Hematopoietic multipotent progenitor cell treated with erythropoietin and hydrocortisone succinate and interleukin-3 and kit ligand, for 8 days (in vitro differentiated cells): ENCODE data around the gene AKAP8.

Experiments used
- DNase-seq: peaks from one replicate; pipeline ENCODE4 v3.0.0-alpha.2; 2015

AKAP8 gene

DNA sequence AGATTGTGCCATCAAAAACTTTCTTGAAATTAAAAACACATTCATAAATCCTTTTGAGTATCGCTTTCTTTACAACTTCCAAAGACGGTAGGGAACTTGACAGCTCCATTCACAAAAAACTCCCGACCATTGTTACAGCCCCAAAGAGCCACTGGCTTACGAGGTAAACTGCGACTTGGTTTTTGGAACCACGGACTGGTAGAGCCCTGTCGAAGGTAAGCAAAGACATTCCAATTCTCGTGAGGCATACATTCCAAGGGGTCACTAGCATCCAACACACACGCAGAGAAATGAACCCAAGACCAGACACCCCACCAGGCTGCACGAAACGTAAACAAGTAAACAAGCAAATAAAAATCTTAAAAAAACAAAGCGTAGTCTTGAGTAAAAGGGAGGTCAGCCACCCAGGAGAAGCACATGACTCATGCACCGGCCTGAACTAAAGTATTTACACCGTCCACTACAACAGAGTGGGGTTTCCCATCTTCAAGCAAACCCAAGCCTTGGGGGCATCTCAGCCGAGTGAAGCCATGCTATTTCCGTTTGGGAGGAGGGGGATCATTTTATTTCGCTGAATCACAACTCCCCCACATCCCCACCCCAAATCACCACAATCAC lies 48.7 kb downstream of the AKAP8 start:
- no peak for DNase-seq

DNA sequence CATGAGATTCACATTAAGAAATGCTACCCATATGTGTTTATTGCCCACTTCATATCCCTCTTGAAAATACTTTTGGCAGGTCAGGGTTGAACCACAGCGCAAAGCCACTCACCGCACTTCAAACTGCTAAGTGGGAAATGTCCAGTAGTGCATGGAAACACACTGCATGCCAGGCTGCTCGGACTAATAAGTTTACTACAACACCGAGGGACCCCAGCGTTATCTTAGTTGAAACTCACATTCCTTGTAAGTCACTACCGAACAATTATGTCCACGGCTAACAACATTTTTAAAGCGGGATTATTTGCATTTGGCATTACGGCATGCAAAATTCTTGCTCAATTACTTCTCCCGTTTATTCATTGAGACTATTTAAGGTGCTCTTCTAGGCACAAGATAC lies 51.3 kb downstream of the AKAP8 start:
- no peak for DNase-seq

DNA sequence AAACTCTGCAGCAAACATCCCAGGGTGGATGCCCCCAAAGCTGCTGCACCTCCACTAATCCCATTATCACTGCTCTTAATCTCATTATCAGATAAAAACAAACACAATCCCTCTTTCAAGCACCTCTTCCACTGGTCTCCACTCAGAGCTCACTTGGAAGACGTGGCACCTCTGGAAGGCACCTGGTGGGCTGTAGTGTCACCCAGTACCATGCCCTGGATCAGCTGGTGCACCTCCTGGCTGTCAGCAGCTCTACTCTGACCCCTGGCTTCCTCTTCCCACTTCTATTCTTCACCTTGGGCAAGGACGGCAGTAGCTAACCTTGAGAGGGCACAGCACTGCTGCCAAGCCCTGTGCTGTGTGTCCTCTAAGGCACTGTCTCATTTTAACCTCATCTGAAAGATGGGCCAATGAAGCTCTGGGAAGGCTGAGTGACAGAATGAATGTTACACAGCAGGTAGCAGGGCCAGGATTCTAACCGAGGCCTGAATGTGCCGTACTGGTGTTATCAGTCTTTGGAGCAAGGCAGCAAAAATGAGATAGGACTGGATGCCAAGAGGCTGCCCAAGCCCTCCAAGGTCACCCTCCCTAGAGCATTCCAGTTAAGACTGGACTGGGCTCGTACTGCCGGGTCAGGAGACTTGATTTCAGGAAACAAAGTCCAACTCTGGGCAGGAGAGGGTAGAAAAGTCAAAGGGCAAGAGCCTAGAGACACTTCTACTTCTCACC lies 54.6 kb downstream of the AKAP8 start:
- peak; percentile 77 for DNase-seq

DNA sequence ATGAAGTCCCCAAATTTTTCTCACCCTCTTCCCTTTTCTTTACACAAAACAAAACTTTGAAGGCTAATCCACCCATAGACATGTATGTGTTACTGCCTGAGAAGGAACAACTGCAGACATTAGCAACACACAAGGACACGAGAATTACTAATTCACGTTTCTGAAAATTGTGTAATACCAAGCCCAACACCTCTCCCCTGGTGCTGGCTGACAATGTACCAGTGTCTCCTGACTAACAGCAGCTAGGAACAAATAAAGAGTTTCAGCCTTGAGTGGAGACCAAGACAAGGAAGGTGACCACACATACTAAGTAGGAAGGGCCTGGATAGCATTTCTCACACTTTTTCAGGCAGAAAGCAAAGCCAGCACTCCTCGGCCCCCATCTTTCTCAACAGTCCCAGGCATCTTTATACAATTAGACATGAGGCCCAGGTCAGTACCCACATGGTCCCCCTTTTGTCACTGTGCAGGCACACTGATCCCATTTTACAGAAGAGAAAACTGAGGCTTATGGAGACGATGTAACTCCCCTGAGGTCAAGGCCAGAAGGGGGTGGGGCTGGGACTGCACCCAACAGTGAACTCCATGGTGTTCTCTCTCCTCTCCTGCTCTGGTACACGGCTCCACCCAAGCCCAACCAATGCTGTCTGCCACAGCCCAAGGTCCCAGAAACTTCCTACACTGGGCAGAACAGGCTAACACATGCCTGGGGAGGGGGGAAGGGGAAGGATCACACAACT lies 55.9 kb downstream of the AKAP8 start:
- peak; percentile 62 for DNase-seq

DNA sequence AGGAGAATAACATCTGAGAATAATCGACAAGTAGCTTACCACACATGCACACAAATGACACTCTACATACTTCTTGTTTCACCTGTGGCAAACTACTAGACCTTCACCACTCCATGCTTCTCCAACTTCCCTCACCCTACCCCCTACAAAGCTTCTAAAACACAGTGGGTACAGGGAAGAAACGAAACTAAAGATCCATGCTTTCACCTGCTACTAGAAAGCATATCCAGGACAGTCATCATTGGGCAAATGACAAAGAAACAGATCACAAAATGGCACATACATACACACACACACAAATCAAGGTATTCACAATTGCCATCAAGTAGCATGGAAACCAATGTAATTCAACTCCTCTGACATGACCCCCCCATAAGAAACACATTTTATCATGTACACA lies 57.8 kb downstream of the AKAP8 start:
- DNase-seq = no peak

DNA sequence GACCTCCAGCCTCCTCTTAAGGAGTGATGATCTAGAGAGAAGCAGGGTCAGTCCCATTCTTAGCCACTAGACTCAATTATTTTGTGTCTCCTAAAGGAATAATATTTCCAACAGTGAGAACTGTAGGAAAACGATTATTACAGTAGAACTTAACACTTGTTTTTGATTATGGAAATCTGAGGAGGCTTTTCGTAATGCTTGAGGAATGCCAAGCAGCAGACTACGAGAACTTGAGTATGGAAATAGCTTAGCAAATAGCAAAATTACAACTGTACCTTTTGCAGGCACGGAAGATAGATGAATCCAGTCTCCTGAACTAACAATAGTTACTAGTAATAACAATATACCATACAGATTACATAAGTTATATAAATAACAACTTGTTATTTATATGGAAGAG lies 59.5 kb downstream of the AKAP8 start:
- no peak for DNase-seq

DNA sequence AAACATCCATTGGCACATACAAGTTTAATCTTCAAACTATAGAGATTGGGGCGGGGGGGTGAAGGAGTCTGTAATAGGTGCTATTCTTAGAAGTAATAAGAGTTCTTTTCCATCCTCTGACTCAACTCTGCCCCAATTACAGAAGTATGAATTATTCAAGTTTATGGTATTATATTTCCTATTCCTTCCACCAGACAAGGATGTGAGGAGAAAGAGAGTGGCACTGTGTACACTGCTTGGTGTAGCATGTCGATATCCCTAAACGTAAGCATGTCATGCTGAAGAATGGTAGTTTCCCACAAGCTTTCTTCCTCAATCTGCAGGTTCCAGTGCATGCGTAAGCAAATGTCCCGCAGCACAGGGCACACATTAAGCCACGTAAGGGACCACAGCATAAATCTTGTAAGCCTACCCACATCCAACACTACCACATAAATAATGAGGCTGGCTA lies 61.3 kb downstream of the AKAP8 start:
- no peak for DNase-seq

DNA sequence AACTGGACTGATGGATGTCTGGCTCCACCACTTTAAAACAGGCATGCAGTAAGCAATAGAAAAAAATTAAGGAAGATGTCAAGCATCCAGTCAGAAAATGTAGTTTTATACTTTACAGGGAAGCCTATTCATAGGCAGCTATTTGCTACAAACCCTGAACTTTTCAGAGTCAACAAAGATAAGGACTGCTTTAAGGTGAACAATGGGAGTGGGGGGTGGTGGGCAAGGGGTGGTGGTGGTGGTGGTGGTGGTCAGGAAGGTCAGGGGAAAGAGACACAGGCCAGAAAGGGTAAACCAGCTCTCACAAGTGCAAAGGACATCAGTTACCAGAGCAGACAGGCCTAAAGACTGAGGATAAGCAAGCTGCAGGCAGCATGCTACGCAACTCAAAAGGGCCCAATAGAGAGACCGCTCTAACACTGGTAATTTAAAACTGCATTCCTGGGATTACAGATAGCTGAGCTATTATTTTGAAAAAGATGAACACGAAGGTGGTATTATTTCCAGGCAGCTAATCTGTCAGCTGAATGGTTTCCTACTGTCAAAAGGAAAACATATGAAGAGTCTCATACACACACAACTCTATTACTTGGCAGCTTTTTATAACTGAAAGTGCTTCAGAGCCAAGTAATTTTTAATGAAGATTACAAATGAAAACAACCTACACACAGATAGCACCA lies 62.1 kb downstream of the AKAP8 start:
- no peak for DNase-seq

DNA sequence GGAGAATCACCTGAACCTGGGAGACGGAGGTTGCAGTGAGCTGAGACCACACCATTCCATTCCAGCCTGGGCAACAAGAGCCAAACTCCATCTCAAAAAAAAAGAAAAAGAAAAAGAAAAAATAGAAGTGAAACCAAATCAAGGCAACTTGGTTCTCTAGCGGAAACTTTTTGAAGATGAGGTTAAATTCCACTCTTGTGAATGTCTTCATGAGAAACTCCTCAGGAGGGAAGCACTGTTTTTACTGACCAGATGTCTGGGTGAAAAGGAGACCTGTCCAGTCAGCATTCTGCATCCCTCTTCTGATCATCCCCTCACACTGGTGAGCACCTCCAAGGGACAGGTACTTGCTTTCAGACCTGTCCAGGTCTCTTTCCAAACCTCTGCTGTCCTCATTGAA lies 63.1 kb downstream of the AKAP8 start:
- DNase-seq = no peak

DNA sequence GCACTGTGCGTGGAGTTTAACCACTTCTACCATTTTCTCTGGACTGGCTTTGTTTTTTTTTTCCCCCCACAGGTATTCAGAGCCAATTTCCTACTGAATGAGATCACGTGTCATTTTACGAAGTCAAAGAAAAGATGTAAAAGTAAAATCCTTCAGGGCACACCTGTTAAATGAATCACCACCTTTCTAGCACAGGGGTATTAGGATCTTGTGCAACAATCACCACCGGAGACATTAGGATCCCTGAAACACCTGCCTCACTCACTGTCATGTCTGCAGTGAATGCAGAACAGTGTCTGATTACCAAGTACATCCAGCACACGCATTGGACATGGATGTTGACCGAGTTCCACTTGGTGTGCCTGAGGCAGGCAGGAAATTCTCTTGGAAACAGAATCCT lies 64.5 kb downstream of the AKAP8 start:
- DNase-seq = no peak

DNA sequence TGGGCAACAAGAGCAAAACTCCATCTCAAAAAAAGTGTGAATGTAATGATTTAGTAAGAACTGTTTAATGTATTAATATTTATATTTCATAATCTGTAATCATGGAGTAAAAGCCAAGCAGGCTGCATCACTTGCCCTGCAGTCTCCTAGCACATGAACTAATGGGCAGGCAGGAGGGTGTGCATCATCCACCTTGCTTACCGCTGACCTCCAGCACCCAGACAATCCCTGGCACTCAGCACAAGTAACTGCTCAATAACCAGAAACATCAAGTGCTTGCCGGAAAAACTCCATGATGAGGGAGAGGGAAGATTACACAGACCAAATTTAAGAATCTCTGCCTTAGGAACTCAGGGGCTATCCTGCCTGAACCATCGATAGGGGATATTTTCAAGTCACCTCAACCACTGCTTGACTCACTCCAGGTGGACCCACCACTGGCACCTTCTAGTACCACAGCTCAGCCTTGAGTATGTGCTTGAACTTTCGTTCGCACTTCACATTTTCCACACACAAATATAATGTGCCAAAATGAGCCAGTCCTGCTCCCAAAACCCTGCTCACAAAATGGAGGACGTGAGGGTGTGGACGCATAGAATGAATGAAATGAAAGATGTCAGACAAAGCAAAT lies 65.8 kb downstream of the AKAP8 start:
- no peak for DNase-seq

DNA sequence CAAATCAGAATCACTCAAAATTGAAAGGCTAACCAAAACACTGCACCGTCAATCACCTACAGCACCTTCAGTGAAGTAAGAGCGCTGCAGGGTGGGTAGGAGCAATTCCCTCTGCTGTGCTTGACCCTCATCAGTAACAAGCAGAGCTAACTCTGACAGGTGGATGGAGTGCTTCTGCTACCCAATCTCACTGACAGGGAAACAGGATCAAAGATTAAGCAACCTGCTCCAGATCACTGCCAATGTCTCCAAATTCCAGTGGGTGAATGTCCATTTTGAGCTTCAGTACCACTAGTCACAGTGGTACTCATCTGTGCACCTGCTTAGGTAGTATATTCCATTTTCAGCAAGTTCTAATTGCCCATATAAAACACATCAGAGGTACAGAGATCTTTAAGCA lies 72.4 kb downstream of the AKAP8 start:
- no peak for DNase-seq

DNA sequence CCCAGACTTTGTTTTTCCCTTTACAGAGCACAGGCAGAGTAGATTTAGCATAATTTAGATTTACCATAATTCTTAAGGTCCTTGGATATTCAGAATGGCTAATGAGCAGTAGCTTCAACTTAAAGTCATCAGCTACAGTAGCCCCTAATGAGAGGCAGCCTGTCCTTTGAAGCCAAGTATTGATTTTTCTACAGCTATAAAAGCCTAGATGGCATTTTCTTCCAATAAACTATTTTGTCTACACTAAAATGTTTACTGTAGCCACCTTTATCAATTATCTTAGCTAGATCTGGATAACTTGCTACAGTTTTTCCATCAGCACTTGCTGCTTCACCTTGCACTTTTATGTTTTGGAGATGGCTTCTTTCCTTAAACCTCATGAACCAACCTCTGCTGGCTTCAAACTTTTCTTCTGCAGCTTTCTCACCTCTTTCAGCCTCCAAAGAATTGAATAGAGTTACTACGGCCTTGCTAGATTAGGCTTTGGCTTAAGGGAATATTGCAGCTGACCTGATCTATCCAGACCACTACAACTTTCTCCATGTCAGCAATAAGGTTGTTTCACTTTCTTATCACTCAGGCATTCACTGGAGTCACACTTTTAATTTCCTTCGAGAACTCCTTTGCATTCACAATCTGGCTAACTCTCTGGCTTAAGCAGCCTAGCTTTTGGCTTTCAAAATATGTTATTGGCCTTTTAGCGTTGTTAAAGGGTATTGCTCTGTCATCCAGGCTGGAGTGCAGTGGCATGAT lies 73.8 kb downstream of the AKAP8 start:
- no peak for DNase-seq

DNA sequence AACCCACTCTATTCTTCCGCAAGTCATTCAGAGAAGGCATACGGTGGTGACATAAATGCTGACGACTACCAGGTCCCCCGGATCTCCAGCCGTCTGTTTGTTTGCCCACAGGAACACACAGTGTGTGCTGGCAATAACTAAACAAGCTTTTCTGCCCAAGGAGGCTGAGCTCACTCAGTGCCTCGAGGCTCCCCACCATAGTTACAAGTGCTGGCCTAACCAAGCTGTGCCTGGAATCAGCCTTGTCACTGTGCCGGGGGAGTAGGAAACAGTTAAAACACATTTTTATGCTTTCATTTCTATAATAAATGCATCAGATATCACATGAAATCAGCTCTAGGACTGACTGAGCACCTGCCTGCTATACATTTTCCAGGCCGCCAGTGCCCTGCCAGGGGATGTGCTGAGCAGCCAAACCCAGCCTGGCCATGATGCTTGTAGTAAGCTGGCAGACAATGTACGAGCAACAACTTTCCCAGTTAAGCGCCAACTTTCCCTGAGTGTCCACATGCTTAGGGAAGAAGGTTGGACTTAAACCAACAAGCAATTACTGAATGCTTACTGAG lies 75.4 kb downstream of the AKAP8 start:
- no peak for DNase-seq
